Measurements from ENCODE around the gene NUAK1. TPM values are rescaled to one million over a fixed set of nuclear protein-coding genes. Genes with fewer than 3 reads are reported as not detected.

Gene NUAK1
- total and polyA plus RNA-seq, 2 experiments from 2014 or later, result 5.4 to 16.9 TPM

- TF ChIP-seq ZNF331 (CRISPR knock-in tag; IDR thresholded peaks at IDR 0.05; ENCODE audit: low read depth), result no peak
- TF ChIP-seq, protein P1, sequence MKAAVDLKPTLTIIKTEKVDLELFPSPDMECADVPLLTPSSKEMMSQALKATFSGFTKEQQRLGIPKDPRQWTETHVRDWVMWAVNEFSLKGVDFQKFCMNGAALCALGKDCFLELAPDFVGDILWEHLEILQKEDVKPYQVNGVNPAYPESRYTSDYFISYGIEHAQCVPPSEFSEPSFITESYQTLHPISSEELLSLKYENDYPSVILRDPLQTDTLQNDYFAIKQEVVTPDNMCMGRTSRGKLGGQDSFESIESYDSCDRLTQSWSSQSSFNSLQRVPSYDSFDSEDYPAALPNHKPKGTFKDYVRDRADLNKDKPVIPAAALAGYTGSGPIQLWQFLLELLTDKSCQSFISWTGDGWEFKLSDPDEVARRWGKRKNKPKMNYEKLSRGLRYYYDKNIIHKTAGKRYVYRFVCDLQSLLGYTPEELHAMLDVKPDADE (IDR thresholded peaks at IDR 0.05), result no peak
- no peak for TF ChIP-seq CTCF (conservative IDR thresholded peaks at IDR 0.05; ENCODE audit: low read depth in 2 of 2)
- TF ChIP-seq CREB1 (CRISPR knock-in tag; IDR thresholded peaks at IDR 0.05; ENCODE audit: low read depth), result no peak
Observed at GRCh38 chr12:106089935-106090334, 48.8 kb downstream of the NUAK1 start (continued).

- Histone ChIP-seq H3K4me1 (ENCODE audit: insufficient read depth) (peaks cover 4% of the 10 kb centered on the region), H3K9me2 (ENCODE audit: insufficient read depth) (no peaks in the 10 kb centered on the region), H3K27ac (ENCODE audit: low read depth) (no peak overlapping the region), H2AFZ (no peak overlapping the region), H3K36me3 (ENCODE audit: insufficient read depth) (no peaks in the 10 kb centered on the region), H3K4me3 (no peak overlapping the region), H4K20me1 (replicated peaks; ENCODE audit: insufficient read depth) (peaks cover 6% of the 10 kb centered on the region; the same call in 1 of the 2 replicates), H3K79me2 (replicated peaks; ENCODE audit: insufficient read depth) (peaks cover 42% of the 10 kb centered on the region), H3F3A (replicated peaks; ENCODE audit: low read depth) (no peaks in the 10 kb centered on the region), H3K27me3 (ENCODE audit: insufficient read depth) (no peaks in the 10 kb centered on the region), H3K4me2 (no peak overlapping the region)
- TF ChIP-seq ZNF331 (CRISPR knock-in tag; IDR thresholded peaks at IDR 0.05; ENCODE audit: low read depth), result no peak
- TF ChIP-seq POLR2AphosphoS5 (IDR thresholded peaks at IDR 0.05; ENCODE audit: low read depth), result no peak
- no peak for TF ChIP-seq CREB1 (CRISPR knock-in tag; IDR thresholded peaks at IDR 0.05; ENCODE audit: low read depth)
- no peak for TF ChIP-seq ZNF114 (CRISPR knock-in tag; IDR thresholded peaks at IDR 0.05)
- no peak for TF ChIP-seq NANOG (IDR thresholded peaks at IDR 0.05; ENCODE audit: borderline replicate concordance)
- TF ChIP-seq EZH2phosphoT487 (IDR thresholded peaks at IDR 0.05; ENCODE audit: unreplicated experiment), result no peak
- no peak for TF ChIP-seq REST (IDR thresholded peaks at IDR 0.05; ENCODE audit: unreplicated experiment)
- Mint-ChIP-seq H3K4me3 (no peak overlapping the region), H3K36me3 (ENCODE audit: low read depth) (no peaks in the 10 kb centered on the region; the same call in 2 of the 3 replicates), H3K4me1 (peaks cover 13% of the 10 kb centered on the region), H3K9me3 (no peaks in the 10 kb centered on the region), H3K27ac (no peak overlapping the region), H3K27me3 (ENCODE audit: insufficient read depth, low read depth, poor library complexity) (no peaks in the 10 kb centered on the region)
- DNase-seq (ENCODE audit: low spot score) (no peak), ATAC-seq (no peak)
Observed at GRCh38 chr12:106088811-106089485, 49.8 kb downstream of the NUAK1 start.

Data from GM23338 (cell line).